ENCODE measurements around the gene RABGAP1L.

Gene RABGAP1L

DNA sequence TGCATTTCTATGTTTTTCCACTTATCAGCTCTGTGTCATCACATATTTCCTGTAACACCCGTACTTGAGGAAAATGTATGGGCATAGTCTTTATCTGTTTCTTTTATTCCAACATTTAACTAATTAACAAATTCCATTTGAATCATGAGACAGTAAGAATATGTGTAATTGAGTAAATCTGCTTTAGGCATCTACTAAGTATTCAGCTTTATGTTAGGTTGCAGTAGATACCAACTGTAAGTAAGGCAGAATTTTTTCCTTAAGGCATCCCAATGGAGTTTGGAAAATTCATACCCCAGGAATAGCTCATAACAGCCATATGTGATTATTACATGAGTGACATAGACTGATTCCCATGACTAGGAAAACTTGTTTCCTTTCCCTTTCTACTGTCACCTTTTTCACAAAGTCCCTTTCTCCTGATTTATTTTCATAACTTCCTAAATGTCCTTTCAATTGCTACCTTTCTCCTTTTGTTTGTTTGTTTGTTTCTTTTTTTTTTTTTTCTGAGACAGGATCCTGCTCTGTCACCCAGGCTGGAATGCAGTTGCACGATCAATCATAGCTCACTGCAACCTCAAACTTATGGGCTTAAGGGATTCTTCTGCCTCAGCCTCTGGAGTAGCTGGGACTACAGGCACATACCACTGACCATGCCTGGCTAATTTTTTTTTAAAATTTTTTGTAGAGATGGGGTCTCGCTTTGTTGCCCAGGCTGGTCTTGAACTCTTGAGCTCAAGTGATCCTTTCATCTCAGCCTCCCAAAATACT lies 780.6 kb downstream of the RABGAP1L start:
- H3K4me3 ChIP-seq (ENCODE audit: low read depth, low read length) = no peak overlapping the region
- TF ChIP-seq, protein P1, sequence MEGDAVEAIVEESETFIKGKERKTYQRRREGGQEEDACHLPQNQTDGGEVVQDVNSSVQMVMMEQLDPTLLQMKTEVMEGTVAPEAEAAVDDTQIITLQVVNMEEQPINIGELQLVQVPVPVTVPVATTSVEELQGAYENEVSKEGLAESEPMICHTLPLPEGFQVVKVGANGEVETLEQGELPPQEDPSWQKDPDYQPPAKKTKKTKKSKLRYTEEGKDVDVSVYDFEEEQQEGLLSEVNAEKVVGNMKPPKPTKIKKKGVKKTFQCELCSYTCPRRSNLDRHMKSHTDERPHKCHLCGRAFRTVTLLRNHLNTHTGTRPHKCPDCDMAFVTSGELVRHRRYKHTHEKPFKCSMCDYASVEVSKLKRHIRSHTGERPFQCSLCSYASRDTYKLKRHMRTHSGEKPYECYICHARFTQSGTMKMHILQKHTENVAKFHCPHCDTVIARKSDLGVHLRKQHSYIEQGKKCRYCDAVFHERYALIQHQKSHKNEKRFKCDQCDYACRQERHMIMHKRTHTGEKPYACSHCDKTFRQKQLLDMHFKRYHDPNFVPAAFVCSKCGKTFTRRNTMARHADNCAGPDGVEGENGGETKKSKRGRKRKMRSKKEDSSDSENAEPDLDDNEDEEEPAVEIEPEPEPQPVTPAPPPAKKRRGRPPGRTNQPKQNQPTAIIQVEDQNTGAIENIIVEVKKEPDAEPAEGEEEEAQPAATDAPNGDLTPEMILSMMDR (IDR thresholded peaks at IDR 0.05; ENCODE audit: low read depth, low read length) = no peak
- TF ChIP-seq POLR2A (IDR thresholded peaks at IDR 0.05; ENCODE audit: extremely low read depth, insufficient read length) (no peak), MYC (IDR thresholded peaks at IDR 0.05; ENCODE audit: low read depth, low read length) (no peak)
- TF ChIP-seq, protein P2, sequence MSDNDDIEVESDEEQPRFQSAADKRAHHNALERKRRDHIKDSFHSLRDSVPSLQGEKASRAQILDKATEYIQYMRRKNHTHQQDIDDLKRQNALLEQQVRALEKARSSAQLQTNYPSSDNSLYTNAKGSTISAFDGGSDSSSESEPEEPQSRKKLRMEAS (IDR thresholded peaks at IDR 0.05; ENCODE audit: low read depth, low read length) = no peak
- no peak for DNase-seq (ENCODE audit: low read depth)

DNA sequence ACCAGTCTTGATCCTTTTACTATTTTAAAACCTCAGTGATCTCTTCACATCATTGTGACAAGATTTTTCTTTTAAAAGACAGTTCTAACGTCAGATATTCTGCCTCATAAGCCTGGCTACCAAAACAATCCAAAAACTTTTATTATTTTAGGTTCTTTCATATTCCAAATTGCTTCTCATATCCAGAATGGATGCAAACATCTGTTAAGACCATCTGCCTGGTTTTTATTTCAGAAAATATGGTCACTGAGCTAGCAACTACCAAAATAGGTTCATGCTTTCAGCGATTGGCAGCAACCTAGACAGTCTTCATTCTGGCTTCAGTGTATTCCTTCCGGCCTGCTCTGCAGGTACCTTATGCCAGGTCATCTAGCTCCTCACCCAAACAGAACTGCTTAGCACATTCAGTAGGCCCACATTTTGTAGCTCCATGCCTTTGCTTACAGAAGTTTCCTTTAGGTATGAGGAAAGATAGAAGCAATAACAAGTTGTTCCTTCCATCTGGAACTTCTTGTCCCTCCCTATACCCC lies 781.4 kb downstream of the RABGAP1L start:
- TF ChIP-seq, protein P2 (IDR thresholded peaks at IDR 0.05; ENCODE audit: low read depth, low read length) = no peak
- TF ChIP-seq POLR2A (IDR thresholded peaks at IDR 0.05; ENCODE audit: extremely low read depth, insufficient read length) = no peak
- TF ChIP-seq, protein P1 (IDR thresholded peaks at IDR 0.05; ENCODE audit: low read depth, low read length) = no peak
- no peak for TF ChIP-seq MYC (IDR thresholded peaks at IDR 0.05; ENCODE audit: low read depth, low read length)
- DNase-seq (ENCODE audit: low read depth) = no peak

DNA sequence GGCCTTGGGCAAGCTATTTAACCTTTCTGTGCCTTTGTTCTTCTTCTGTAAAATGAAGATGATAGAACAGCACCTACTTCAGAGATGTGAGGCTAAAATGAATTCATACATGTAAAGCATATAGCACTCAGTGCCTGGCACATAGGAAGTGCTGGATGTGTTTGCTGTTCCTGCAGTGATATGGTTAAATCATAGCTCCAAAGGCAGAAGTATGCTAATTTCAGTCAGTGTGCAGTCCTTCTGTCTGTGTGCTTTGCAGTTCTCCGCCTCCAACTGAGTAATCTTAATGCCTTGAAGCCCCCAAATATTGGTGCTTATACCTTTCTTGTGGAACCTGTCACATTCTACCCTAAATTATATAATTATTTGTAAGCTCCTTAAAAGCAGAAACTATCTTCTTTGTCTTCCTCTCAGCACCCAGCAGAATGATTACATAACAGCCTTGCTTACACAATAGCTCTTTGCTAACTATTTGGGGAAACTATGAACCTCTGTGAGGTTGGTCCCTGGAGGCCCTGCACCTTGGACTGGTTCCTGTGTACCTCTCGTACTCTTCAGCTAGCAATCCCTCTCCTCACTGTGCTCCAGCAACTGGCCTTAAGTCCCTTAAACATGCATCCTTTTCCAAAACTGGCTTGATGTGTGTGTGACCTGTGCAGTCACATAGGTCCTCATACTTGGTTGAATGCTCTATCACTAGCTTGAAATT lies 783.4 kb downstream of the RABGAP1L start:
- no peak overlapping the region for H3K4me3 ChIP-seq (ENCODE audit: low read depth, low read length)
- TF ChIP-seq, protein P1 (IDR thresholded peaks at IDR 0.05; ENCODE audit: low read depth, low read length) = no peak
- TF ChIP-seq, protein P2 (IDR thresholded peaks at IDR 0.05; ENCODE audit: low read depth, low read length) = peak; percentile 31; the same call in 1 of the 2 replicates
- peak; percentile 89 for DNase-seq (ENCODE audit: low read depth)

More for the DNA sequence above, 781.4 kb downstream of the RABGAP1L start:
- no peak overlapping the region for H3K4me3 ChIP-seq (ENCODE audit: low read depth, low read length)

DNA sequence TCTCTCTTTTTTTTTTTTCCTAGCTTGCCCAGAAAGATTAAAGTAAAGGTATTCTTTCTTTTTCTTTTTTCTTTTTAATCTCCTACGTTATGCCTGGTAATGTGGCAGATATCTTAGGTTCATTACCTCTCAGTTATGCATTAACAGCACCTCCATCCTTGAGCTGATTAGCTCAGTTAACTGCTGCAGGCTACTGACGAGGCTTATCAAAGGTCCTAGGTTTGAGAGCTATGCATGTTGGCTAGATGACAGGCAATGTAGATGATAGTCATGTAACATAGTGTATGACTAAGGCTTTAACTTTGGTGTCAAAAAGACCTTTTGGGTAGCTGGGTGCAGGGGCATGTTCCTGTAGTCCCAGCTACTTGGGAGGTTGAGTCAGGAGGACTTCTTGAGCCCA lies 786.7 kb downstream of the RABGAP1L start:
- no peak overlapping the region for H3K4me3 ChIP-seq (ENCODE audit: low read depth, low read length)
- TF ChIP-seq, protein P2 (IDR thresholded peaks at IDR 0.05; ENCODE audit: low read depth, low read length) = no peak
- TF ChIP-seq, protein P1 (IDR thresholded peaks at IDR 0.05; ENCODE audit: low read depth, low read length) = no peak
- TF ChIP-seq POLR2A (IDR thresholded peaks at IDR 0.05; ENCODE audit: extremely low read depth, insufficient read length) (no peak), MYC (IDR thresholded peaks at IDR 0.05; ENCODE audit: low read depth, low read length) (no peak)
- no peak for DNase-seq (ENCODE audit: low read depth)

GRCh38 chr1:174949061-174949460 lies 789.7 kb downstream of the RABGAP1L start:
- TF ChIP-seq MYC (IDR thresholded peaks at IDR 0.05; ENCODE audit: low read depth, low read length) (no peak), POLR2A (IDR thresholded peaks at IDR 0.05; ENCODE audit: extremely low read depth, insufficient read length) (no peak)
- TF ChIP-seq, protein P2 (IDR thresholded peaks at IDR 0.05; ENCODE audit: low read depth, low read length) = no peak
- TF ChIP-seq, protein P1 (IDR thresholded peaks at IDR 0.05; ENCODE audit: low read depth, low read length) = no peak
- no peak overlapping the region for H3K4me3 ChIP-seq (ENCODE audit: low read depth, low read length)
- DNase-seq (ENCODE audit: low read depth) = no peak
